ENCODE results near the gene MACF1.
A peak's percentile ranks its signal among the peaks of the same experiment; 100 is the strongest.
"Not testable (repeated sequence)": the region's sequence is repeated elsewhere in the genome, so short reads cannot be mapped to it uniquely, and the experiment has no call there.

Gene MACF1

GRCh38 chr1:39475551-39475950, 271.1 kb downstream of the MACF1 start:
- peaks cover 43 to 89% of the 10 kb centered on the region in 2 experiments for H3K36me3 ChIP-seq (ENCODE audit: control insufficient read depth in 1 of 2, insufficient read depth in 2 of 2, low read depth in 1 of 2, low read length in 2 of 2)
- not testable (repeated sequence) for H2AK5ac ChIP-seq (ENCODE audit: low read length, severe bottlenecking); H3K14ac ChIP-seq (ENCODE audit: low read length in 2 of 2); H2BK120ac ChIP-seq (ENCODE audit: low read depth, low read length); H3K4ac ChIP-seq (ENCODE audit: low read depth in 1 of 2, low read length in 2 of 2); H3K4me1 ChIP-seq (ENCODE audit: control insufficient read depth, insufficient read depth, low read depth, low read length); H3K18ac ChIP-seq (ENCODE audit: low read depth in 1 of 2, low read length in 2 of 2); H3K9ac ChIP-seq (ENCODE audit: low read length); H4K8ac ChIP-seq (ENCODE audit: low read length); H2BK5ac ChIP-seq (ENCODE audit: low read depth, low read length, poor library complexity, severe bottlenecking); H2BK15ac ChIP-seq (ENCODE audit: low read depth, poor library complexity, severe bottlenecking); H3K27me3 ChIP-seq (ENCODE audit: control insufficient read depth in 1 of 2, insufficient read depth in 1 of 2, low read length in 2 of 2); DNase-seq; H3K23ac ChIP-seq (ENCODE audit: low read length in 2 of 2); H2BK12ac ChIP-seq (ENCODE audit: low read length in 2 of 2); H3K4me3 ChIP-seq (ENCODE audit: insufficient read depth in 1 of 2, low read depth in 1 of 2, low read length in 2 of 2); H4K91ac ChIP-seq (ENCODE audit: low read length); H2AFZ ChIP-seq (ENCODE audit: low read depth, low read length); H3K9me3 ChIP-seq (ENCODE audit: control insufficient read depth, low read length); H3K4me2 ChIP-seq (ENCODE audit: low read length, poor library complexity, severe bottlenecking); H3K79me1 ChIP-seq (replicated peaks; ENCODE audit: low read length, poor library complexity, severe bottlenecking)
- whole genome bisulfite sequencing, result 100% methylated on average over 1 of the region's 1 CpG
- H3K27ac ChIP-seq (ENCODE audit: low read length, poor library complexity, severe bottlenecking), result peak overlapping the region; percentile 1

- H2BK120ac ChIP-seq (ENCODE audit: low read depth, low read length), result no peak overlapping the region
- no peak overlapping the region for H3K4ac ChIP-seq (ENCODE audit: low read depth in 1 of 2, low read length in 2 of 2)
- 68% methylated on average over 5 of the region's 5 CpGs for WGBS
- H3K9ac ChIP-seq (ENCODE audit: low read length), result no peak overlapping the region
- H4K91ac ChIP-seq (ENCODE audit: low read length), result no peak overlapping the region
- peaks cover 9% of the 10 kb centered on the region for H3K79me1 ChIP-seq (replicated peaks; ENCODE audit: low read length, poor library complexity, severe bottlenecking)
- H2BK15ac ChIP-seq (ENCODE audit: low read depth, poor library complexity, severe bottlenecking), result no peak overlapping the region
- no peak overlapping the region for H3K23ac ChIP-seq (ENCODE audit: low read length in 2 of 2)
- peaks cover 11% of the 10 kb centered on the region for H3K4me1 ChIP-seq (ENCODE audit: control insufficient read depth, insufficient read depth, low read depth, low read length)
- no peaks in the 10 kb centered on the region for H3K27me3 ChIP-seq (ENCODE audit: control insufficient read depth in 1 of 2, insufficient read depth in 1 of 2, low read length in 2 of 2)
- peak overlapping the region in 1 of 2 experiments; percentile 50 for H3K14ac ChIP-seq (ENCODE audit: low read length in 2 of 2)
- peak overlapping the region; percentile 86 for H2AK5ac ChIP-seq (ENCODE audit: low read length, severe bottlenecking)
- H3K18ac ChIP-seq (ENCODE audit: low read depth in 1 of 2, low read length in 2 of 2), result peak overlapping the region in 1 of 2 experiments; percentile 46
- peak overlapping the region; percentile 69 for H4K8ac ChIP-seq (ENCODE audit: low read length)
- no peaks in the 10 kb centered on the region for H3K9me3 ChIP-seq (ENCODE audit: control insufficient read depth, low read length)
- no peak overlapping the region for H3K4me2 ChIP-seq (ENCODE audit: low read length, poor library complexity, severe bottlenecking)
- no peak overlapping the region for H2BK5ac ChIP-seq (ENCODE audit: low read depth, low read length, poor library complexity, severe bottlenecking)
- no peak overlapping the region for H3K4me3 ChIP-seq (ENCODE audit: insufficient read depth in 1 of 2, low read depth in 1 of 2, low read length in 2 of 2)
- peaks cover 50 to 83% of the 10 kb centered on the region in 2 experiments for H3K36me3 ChIP-seq (ENCODE audit: control insufficient read depth in 1 of 2, insufficient read depth in 2 of 2, low read depth in 1 of 2, low read length in 2 of 2)
- peak overlapping the region; percentile 86 for H3K27ac ChIP-seq (ENCODE audit: low read length, poor library complexity, severe bottlenecking)
- no peak for DNase-seq
- no peak overlapping the region for H2AFZ ChIP-seq (ENCODE audit: low read depth, low read length)
- H2BK12ac ChIP-seq (ENCODE audit: low read length in 2 of 2), result no peak overlapping the region
Observed at GRCh38 chr1:39478126-39478915, 273.8 kb downstream of the MACF1 start.

GRCh38 chr1:39481289-39481688, 276.8 kb downstream of the MACF1 start:
- no peak overlapping the region for H2AFZ ChIP-seq (ENCODE audit: low read depth, low read length)
- H3K23ac ChIP-seq (ENCODE audit: low read length in 2 of 2), result no peak overlapping the region
- H3K9ac ChIP-seq (ENCODE audit: low read length), result no peak overlapping the region
- H2BK5ac ChIP-seq (ENCODE audit: low read depth, low read length, poor library complexity, severe bottlenecking), result no peak overlapping the region
- no peak overlapping the region for H2BK15ac ChIP-seq (ENCODE audit: low read depth, poor library complexity, severe bottlenecking)
- peaks cover 47 to 83% of the 10 kb centered on the region in 2 experiments for H3K36me3 ChIP-seq (ENCODE audit: control insufficient read depth in 1 of 2, insufficient read depth in 2 of 2, low read depth in 1 of 2, low read length in 2 of 2)
- H3K79me1 ChIP-seq (replicated peaks; ENCODE audit: low read length, poor library complexity, severe bottlenecking), result peaks cover 16% of the 10 kb centered on the region
- no peaks in the 10 kb centered on the region for H3K9me3 ChIP-seq (ENCODE audit: control insufficient read depth, low read length)
- WGBS, result 94% methylated on average over 6 of the region's 6 CpGs
- H4K91ac ChIP-seq (ENCODE audit: low read length), result no peak overlapping the region
- no peak overlapping the region for H3K4ac ChIP-seq (ENCODE audit: low read depth in 1 of 2, low read length in 2 of 2)
- H3K4me3 ChIP-seq (ENCODE audit: insufficient read depth in 1 of 2, low read depth in 1 of 2, low read length in 2 of 2), result no peak overlapping the region
- peak overlapping the region; percentile 5 for H3K27ac ChIP-seq (ENCODE audit: low read length, poor library complexity, severe bottlenecking)
- no peak overlapping the region for H2BK12ac ChIP-seq (ENCODE audit: low read length in 2 of 2)
- H3K27me3 ChIP-seq (ENCODE audit: control insufficient read depth in 1 of 2, insufficient read depth in 1 of 2, low read length in 2 of 2), result no peaks in the 10 kb centered on the region
- no peak overlapping the region for H2AK5ac ChIP-seq (ENCODE audit: low read length, severe bottlenecking)
- H3K14ac ChIP-seq (ENCODE audit: low read length in 2 of 2), result no peak overlapping the region
- H3K18ac ChIP-seq (ENCODE audit: low read depth in 1 of 2, low read length in 2 of 2), result no peak overlapping the region
- H3K4me1 ChIP-seq (ENCODE audit: control insufficient read depth, insufficient read depth, low read depth, low read length), result peaks cover 11% of the 10 kb centered on the region
- H3K4me2 ChIP-seq (ENCODE audit: low read length, poor library complexity, severe bottlenecking), result no peak overlapping the region
- no peak for DNase-seq
- H2BK120ac ChIP-seq (ENCODE audit: low read depth, low read length), result no peak overlapping the region
- peak overlapping the region; percentile 47 for H4K8ac ChIP-seq (ENCODE audit: low read length)

GRCh38 chr1:39483276-39483675, 278.8 kb downstream of the MACF1 start:
- Histone ChIP-seq H2AK5ac (ENCODE audit: low read length, severe bottlenecking) (no peak overlapping the region), H2BK15ac (ENCODE audit: low read depth, poor library complexity, severe bottlenecking) (no peak overlapping the region), H3K18ac (ENCODE audit: low read depth in 1 of 2, low read length in 2 of 2) (no peak overlapping the region), H3K4me1 (ENCODE audit: control insufficient read depth, insufficient read depth, low read depth, low read length) (peaks cover 4% of the 10 kb centered on the region), H4K8ac (ENCODE audit: low read length) (no peak overlapping the region), H3K9me3 (ENCODE audit: control insufficient read depth, low read length) (no peaks in the 10 kb centered on the region), H3K4me3 (ENCODE audit: insufficient read depth in 1 of 2, low read depth in 1 of 2, low read length in 2 of 2) (no peak overlapping the region), H3K27ac (ENCODE audit: low read length, poor library complexity, severe bottlenecking) (peak overlapping the region; percentile 44), H3K27me3 (ENCODE audit: control insufficient read depth in 1 of 2, insufficient read depth in 1 of 2, low read length in 2 of 2) (no peaks in the 10 kb centered on the region), H3K4ac (ENCODE audit: low read depth in 1 of 2, low read length in 2 of 2) (no peak overlapping the region), H3K9ac (ENCODE audit: low read length) (no peak overlapping the region), H2BK12ac (ENCODE audit: low read length in 2 of 2) (no peak overlapping the region), H2AFZ (ENCODE audit: low read depth, low read length) (no peak overlapping the region), H3K4me2 (ENCODE audit: low read length, poor library complexity, severe bottlenecking) (no peak overlapping the region), H2BK5ac (ENCODE audit: low read depth, low read length, poor library complexity, severe bottlenecking) (no peak overlapping the region), H3K23ac (ENCODE audit: low read length in 2 of 2) (no peak overlapping the region), H4K91ac (ENCODE audit: low read length) (no peak overlapping the region), H3K14ac (ENCODE audit: low read length in 2 of 2) (no peak overlapping the region), H2BK120ac (ENCODE audit: low read depth, low read length) (no peak overlapping the region), H3K79me1 (replicated peaks; ENCODE audit: low read length, poor library complexity, severe bottlenecking) (peaks cover 16% of the 10 kb centered on the region), H3K36me3 (ENCODE audit: control insufficient read depth in 1 of 2, insufficient read depth in 2 of 2, low read depth in 1 of 2, low read length in 2 of 2) (peaks cover 47 to 88% of the 10 kb centered on the region in 2 experiments)
- no peak for DNase-seq
- 88% methylated on average over 1 of the region's 1 CpG for WGBS

Data from mesenchymal stem cell (in vitro differentiated cells and primary cell).